ENCODE measurements around the gene ATP8A2.
"Not testable (repeated sequence)": the region's sequence is repeated elsewhere in the genome, so short reads cannot be mapped to it uniquely, and the experiment has no call there.

The ATP8A2 gene

GRCh38 chr13:25920931-25921330 is 549.2 kb downstream of the ATP8A2 start:
- DNase-seq (ENCODE audit: low read depth in 3 of 3): no peak

- DNase-seq (ENCODE audit: low read depth in 3 of 3): no peak
Observed at GRCh38 chr13:25922376-25922775, 550.6 kb downstream of the ATP8A2 start.

- no peak for DNase-seq (ENCODE audit: low read depth in 3 of 3)
Observed at GRCh38 chr13:25923217-25924085, 551.7 kb downstream of the ATP8A2 start.

DNA sequence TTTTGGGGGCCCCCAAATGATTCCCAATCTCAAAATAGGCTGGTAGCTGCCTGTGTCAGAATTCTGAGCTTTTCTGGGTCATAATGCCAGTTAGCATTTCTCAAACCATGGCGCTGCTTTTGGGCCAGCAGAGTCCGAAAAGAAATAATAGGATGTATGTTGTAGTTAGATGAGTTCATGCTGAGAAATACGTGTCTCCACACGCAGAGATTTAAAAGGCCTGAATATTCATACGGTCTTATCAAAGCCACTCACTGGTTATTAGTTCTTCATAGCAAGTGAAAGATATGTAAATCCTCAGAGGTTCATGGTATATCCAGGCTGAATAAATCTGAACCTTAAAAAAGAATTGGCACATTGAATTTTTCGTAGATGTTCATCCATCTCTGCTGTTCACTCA is 555.6 kb downstream of the ATP8A2 start:
- DNase-seq (ENCODE audit: low read depth in 3 of 3): no peak

GRCh38 chr13:25927932-25928331 is 556.2 kb downstream of the ATP8A2 start:
- no peak for DNase-seq (ENCODE audit: low read depth in 3 of 3)

- no peak for DNase-seq (ENCODE audit: low read depth in 3 of 3)
Observed at GRCh38 chr13:25928941-25929505, 557.2 kb downstream of the ATP8A2 start.

DNA sequence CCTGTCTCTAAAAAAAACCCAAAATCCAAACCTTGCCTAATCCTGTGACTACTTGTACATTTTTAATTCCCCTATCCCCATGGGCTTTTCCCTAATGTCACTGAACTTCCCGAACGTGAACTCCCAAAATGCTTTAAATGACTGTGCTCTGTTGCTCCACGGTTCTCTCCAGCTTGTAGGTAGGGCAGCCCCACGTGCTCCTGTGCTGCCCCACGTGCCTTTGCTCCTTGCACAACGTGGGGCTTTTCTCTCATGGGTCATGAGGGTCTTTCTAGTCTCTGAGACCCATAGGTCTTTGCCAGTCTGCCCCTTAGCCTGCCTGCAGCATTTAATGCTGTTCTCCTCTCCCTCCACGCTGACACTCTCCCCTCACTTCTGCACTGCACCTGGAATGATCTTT is 558.0 kb downstream of the ATP8A2 start:
- DNase-seq (ENCODE audit: low read depth in 3 of 3): no peak

GRCh38 chr13:25930653-25931052 is 558.9 kb downstream of the ATP8A2 start:
- DNase-seq (ENCODE audit: low read depth in 3 of 3): no peak

DNA sequence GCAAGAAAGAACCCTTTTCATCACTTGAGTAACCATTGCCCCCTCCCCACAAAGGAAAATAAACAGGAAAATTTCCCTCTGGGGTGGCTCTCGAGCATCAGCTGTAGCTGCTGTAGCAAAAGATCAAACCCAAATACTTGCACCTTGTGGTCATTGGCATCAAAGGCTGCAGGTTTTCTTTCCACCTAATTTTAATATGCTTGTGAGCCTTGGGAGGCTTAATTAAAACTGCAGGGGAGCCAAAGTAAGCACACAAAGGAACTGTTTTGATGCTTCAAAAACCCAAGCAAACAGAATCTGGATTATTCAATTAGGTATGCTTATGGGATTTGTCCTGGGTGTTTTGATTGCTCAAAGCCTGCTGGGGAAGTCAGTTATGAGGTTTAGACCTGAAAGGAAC is 560.6 kb downstream of the ATP8A2 start:
- no peak for DNase-seq (ENCODE audit: low read depth in 3 of 3)

- DNase-seq (ENCODE audit: low read depth in 3 of 3): no peak
Observed at GRCh38 chr13:25933520-25933919, 561.7 kb downstream of the ATP8A2 start.

- no peak for DNase-seq (ENCODE audit: low read depth in 3 of 3)
Observed at GRCh38 chr13:25934127-25934526, 562.4 kb downstream of the ATP8A2 start.

GRCh38 chr13:25939961-25940687 is 568.4 kb downstream of the ATP8A2 start:
- DNase-seq (ENCODE audit: low read depth in 3 of 3): no peak

DNA sequence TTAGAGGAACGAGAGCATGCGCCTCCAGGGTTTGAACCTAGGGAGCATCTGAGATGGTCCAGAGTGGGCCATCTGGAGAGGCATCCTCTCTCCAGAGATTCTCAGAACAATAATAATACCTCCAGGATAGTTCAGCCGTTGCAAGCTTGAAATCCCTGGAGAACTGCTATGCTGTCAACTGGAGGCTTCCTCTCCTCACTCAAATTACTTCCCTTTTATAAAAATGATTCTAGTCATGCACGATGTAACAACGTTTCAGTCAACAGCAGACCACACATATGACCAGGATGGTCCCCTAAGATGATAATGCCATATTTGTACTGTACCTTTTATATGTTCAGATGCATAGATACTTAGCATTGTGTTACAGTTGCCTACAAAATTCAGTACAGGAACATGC is 571.3 kb downstream of the ATP8A2 start:
- no peak for DNase-seq (ENCODE audit: low read depth in 3 of 3)

GRCh38 chr13:25943658-25944057 is 571.9 kb downstream of the ATP8A2 start:
- DNase-seq (ENCODE audit: low read depth in 3 of 3): no peak

GRCh38 chr13:25945596-25945995 is 573.8 kb downstream of the ATP8A2 start:
- no peak for DNase-seq (ENCODE audit: low read depth in 3 of 3)

- DNase-seq (ENCODE audit: low read depth in 3 of 3): no peak
Observed at GRCh38 chr13:25946321-25946720, 574.5 kb downstream of the ATP8A2 start.

GRCh38 chr13:25948910-25949309 is 577.1 kb downstream of the ATP8A2 start:
- no peak for DNase-seq (ENCODE audit: low read depth in 3 of 3)

DNA sequence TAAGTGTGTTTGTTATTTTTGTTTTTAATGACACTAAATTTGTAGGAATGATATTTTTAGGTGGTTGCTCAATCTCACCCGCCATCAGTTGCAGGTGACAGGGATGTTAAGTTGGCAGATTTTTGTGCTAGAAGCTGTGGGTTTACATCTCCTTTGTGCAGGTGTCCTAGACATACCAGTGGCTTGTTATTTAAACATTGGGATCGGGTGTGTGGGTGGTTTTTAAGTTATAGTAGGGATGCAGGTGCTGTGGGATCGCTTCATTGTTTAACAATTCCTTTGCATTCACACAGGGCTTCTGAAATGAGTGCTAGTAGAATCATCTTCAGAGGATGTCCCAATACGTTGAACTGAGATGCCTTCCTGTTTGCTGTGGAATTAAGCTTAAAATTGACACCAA is 580.1 kb downstream of the ATP8A2 start:
- DNase-seq (ENCODE audit: low read depth in 3 of 3): no peak

DNA sequence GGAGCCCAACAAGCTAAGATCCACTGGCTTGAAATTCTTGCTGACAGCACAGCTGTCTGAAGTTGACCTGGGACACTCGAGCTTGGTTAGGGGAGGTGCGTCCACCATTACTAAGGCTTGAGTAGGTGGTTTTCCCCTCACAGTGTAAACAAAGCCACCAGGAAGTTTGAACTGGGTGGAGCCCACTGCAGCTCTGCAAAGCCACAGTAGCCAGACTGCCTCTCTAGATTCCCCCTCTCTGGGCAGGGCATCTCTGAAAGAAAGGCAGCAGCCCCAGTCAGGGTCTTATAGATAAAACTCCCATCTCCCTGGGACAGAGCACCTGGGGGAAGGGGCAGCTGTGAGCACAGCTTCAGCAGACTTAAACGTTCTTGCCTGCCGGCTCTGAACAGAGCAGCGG is 582.3 kb downstream of the ATP8A2 start:
- DNase-seq (ENCODE audit: low read depth in 3 of 3): not testable (repeated sequence)

- not testable (repeated sequence) for DNase-seq (ENCODE audit: low read depth in 3 of 3)
Observed at GRCh38 chr13:25954943-25955342, 583.2 kb downstream of the ATP8A2 start.

- DNase-seq (ENCODE audit: low read depth in 3 of 3): no peak
Observed at GRCh38 chr13:25958986-25959385, 587.2 kb downstream of the ATP8A2 start.

DNA sequence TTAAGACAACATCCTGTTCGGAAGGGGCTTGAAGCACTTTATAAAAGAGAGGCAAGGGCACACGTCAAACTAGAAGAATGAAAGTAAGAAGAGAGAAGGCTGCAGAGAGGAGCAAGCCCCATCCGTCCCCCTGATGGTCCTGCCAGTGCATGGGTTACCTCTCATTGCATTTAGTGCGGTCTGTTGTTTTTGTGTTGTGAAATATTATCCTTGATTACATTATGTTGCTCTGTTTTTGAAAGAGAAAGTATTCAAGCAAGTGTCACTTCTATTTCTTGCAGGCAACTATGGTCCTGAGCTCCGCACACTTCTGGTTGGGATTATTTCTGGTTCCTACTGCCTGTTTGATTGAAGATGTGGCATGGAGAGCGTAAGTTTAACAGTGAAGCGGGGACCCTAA is 589.5 kb downstream of the ATP8A2 start:
- no peak for DNase-seq (ENCODE audit: low read depth in 3 of 3)

DNA sequence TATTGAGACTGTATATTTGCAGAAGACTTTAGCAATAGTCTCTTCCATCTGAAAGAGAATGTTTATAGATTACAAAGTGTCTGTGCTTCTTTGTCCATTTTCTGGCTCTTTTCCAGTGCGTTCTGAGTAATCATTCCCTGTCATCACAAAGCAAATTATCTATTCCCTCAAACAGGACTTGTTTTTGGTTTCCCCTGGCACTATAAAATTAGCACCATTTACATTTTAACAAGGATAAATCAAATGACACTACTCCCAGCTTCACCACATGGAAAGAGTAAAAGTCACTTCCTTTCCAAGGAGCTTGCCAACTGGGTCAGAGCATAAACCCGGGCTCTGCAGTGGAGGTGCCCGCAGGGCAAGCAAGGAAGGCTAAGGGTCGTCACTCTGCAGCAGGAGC is 591.9 kb downstream of the ATP8A2 start:
- DNase-seq (ENCODE audit: low read depth in 3 of 3): no peak
